HG02623 (cell line): ENCODE results near the gene ADRA2A.

Experiments used
- ATAC-seq: cut with Tn5 transposase; IDR thresholded peaks from one replicate; pipeline ENCODE4 v1.9.1; 2021; ENCODE audit warnings: moderate library complexity; ENCODE audit not compliant: unreplicated experiment

Gene ADRA2A

DNA sequence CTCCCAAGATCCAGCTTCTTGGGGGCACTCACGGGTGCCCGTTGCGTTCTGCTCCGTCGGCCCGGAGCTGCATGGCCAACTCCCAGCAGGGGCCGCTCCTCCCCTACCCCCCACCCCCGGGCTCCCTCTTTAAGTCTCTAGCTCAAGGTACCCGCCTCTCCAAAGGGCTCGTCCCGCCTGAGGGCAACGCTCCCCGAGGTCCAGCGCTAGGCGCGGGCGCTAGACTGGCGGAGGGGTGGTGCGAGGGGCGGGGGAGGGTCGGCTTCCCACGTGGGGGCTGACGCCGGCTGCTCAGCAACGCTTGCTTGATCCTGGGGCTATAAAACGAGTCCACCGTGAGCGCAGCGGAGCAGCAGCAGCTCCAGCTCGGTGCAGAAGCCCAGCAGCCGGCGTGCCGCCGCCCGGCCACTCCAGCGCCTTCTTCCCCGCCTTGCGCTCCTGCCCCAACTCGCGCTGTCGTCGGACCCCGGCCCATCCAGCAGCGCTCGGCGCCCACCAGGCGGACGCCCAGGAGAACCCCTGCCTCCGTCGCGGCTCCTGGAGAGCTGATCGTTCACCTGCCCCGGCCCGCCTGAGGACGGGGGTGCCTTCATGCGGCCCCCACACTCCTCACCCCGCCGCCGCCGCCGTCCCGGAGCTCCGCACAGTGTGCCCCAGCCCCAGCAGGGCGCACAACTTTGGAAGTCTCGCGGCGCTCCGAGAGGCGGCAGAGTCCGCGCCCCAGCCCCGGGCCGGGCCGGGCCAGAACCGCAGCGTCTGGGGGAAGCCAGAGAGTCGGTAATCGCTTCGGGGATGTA lies at the start of gene ADRA2A:
TSS of gene ADRA2A (plus strand) at position 348 of the 797 bp plus-strand sequence. CDS start 968 bp downstream, outside the sequence.
- no peak for ATAC-seq

GRCh38 chr10:111030042-111030750 lies 46.6 kb upstream of the ADRA2A start:
- peak; percentile 64 for ATAC-seq

DNA sequence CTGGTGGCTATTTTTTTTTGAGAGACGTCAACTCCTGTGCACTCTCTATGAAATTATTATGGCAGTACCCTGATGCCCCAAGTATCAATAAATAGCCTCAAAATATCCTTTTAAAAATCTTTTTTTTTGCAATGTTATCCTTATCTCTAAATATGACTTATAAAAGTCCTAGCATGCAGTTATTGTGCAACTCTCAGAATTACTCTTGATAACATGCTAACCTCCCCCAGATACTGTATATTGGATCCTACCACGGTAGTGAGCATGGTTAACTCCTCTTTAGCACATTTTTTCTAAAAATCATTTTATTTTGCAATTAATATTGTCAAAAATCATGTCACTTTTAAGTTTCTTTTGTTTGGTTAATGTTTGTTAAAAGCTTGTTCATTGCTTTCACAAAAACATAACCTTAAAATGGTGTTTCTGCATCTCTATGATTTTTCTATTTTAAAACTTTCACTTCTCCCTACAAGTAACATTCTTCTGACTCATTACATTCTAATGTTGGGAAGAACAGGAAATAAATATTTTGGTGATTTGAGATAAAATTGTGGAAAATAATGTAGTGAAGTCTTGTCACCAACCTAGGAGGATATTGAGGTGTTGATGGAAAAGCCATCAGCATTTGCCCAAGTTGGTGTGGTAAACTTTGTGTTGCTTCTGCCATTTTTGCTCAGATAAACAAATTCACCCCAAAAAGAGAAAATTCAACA lies 42.1 kb upstream of the ADRA2A start:
- no peak for ATAC-seq

- ATAC-seq: no peak
These were observed 41.3 kb upstream of the ADRA2A start for GRCh38 chr10:111035542-111035941.

- ATAC-seq: no peak
These were observed 39.0 kb upstream of the ADRA2A start for GRCh38 chr10:111037858-111038257.

DNA sequence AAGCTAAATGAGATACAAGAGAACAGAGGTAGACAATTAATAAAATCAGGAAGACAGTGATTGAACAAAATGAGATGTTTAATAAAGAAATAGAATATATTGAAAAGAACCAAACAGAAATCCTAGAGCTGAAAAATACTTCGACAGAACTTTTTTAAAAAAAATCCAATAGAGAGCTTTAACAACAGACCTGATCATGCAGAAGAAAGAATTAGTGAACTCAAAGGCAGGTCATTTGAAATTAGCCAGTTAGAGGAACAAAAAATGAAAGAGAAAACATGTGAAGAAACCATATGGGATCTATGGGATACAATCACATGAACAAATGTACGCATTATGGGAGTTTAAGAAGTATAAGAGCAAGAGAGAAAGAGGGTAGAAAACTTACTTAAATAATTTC lies 37.3 kb upstream of the ADRA2A start:
- no peak for ATAC-seq

DNA sequence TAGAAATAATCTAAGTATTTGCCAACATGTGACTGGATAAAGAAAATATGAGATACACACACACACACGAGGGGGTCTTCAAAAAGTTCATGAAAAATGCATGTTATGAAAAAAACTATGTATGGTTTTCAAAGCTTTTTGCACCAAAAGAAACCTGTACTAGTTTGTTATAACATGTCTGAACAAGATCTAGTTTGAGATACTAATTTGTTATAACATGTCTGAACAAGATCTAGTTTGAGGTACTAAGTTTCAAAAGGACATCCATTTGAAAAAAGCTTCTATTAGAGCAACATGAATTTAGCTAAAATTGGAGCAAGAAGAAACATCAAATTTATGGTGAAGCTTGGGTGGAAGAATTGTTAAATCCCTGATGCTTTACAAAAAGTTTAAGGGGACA lies 19.8 kb upstream of the ADRA2A start:
- ATAC-seq: no peak

DNA sequence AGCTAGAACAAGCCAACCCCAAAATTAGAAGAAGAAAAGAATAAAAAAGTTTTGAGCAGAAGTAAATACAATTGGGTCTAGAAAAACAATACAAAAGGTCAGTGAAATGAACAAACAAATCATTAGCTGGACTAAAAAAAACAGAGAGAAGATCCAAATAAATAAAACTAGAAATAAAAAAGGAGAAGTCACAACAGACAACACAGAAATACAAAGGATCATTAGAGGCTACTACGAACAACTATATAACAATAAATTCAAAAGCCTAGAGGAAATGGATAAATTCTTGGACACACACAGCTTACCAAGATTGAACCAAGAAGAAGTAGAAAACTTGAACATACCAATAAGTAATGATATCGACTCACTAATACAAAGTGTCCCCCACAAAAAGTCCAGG lies 13.4 kb upstream of the ADRA2A start:
- ATAC-seq: no peak

GRCh38 chr10:111072232-111072631 lies 4.6 kb upstream of the ADRA2A start:
- ATAC-seq: no peak

DNA sequence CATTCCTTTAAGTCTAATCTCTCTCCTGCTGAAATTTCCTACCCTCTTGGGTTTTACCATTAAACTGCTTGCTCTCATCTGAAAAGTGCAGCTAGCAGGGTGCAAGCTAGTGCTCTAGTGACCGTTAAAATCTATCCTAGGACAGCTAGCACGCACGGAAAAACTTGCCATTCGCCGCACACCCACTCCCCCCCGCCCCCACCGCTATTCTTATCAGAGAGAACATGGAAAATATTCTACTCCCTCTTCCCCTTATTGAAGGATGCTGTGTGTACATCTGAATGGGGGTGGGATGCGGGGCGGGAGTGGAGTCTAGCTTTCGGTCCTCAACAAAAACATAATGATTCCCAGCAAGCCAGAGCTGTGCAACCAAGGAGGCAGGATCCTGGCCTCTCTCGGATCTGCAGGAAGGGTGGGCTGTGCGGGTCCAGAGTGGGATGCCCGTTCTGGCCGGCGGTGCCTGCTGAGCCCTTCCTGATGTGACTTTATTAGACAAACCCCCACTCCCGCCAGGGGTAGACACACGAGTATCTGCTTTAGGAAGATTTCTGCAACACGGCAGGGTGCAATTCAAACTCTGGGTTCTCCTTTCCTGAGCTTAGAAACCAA lies 1.1 kb upstream of the ADRA2A start:
- ATAC-seq: peak; percentile 8

DNA sequence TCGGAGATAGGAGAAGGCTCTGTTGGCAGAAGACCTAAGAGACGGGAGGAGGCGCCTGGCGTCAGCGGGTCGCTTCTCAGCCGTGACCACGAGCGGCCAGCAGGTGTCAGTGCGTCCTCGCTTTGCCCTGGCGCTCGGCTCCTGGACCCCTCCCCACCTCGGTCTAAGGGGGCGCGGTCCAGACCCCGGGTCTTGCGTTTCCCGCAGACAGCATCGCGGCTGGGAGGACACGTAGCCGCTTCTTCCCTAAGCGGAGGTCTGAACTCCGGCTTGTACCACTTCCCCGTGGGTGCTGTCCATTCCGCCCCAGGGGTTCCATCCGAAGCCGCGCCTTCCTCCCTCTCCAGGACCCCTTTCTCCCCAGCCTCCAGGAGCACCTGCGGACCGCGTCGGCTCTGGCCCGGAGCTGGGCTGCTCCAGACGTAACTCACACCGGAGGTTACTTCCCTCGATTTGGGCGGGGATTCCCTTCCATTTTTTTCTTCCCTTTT lies 593 bp upstream of the ADRA2A start:
- peak; percentile 77 for ATAC-seq

DNA sequence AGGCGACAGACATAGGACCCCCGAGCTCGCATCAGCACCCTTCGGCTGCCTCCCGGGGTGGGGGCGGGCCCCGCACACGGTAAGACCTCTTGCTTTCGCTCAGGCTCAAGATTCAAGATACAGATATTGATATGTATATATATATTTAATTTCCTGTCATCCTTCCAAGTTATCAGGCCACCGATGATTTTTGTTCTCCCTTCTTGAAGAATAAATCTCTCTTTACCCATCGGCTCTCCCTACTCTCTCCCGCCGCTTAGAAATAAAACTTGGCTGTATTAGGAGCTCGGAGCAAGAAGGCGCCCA lies 603 bp downstream of the ADRA2A start:
- ATAC-seq: no peak

- no peak for ATAC-seq
These were observed 1.1 kb downstream of the ADRA2A start for GRCh38 chr10:111077785-111078504.

DNA sequence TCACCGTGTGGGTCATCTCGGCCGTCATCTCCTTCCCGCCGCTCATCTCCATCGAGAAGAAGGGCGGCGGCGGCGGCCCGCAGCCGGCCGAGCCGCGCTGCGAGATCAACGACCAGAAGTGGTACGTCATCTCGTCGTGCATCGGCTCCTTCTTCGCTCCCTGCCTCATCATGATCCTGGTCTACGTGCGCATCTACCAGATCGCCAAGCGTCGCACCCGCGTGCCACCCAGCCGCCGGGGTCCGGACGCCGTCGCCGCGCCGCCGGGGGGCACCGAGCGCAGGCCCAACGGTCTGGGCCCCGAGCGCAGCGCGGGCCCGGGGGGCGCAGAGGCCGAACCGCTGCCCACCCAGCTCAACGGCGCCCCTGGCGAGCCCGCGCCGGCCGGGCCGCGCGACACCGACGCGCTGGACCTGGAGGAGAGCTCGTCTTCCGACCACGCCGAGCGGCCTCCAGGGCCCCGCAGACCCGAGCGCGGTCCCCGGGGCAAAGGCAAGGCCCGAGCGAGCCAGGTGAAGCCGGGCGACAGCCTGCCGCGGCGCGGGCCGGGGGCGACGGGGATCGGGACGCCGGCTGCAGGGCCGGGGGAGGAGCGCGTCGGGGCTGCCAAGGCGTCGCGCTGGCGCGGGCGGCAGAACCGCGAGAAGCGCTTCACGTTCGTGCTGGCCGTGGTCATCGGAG lies 1.8 kb downstream of the ADRA2A start:
- ATAC-seq: no peak

DNA sequence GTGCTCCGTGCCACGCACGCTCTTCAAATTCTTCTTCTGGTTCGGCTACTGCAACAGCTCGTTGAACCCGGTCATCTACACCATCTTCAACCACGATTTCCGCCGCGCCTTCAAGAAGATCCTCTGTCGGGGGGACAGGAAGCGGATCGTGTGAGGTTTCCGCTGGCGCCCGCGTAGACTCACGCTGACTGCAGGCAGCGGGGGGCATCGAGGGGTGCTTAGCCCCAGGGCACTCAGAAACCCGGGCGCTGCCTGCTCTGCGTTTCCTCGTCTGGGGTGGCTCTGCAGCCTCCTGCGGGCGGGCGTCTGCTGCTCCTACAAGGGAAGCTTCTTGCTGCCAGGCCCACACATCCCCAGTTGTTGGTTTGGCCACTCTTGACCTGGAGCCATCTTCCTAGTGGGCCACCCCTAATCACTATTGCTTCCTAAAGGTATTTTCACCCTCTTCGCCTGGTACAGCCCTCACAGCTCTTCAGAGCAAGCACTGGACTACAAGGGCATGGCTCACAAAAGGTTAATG lies 2.5 kb downstream of the ADRA2A start:
- no peak for ATAC-seq

DNA sequence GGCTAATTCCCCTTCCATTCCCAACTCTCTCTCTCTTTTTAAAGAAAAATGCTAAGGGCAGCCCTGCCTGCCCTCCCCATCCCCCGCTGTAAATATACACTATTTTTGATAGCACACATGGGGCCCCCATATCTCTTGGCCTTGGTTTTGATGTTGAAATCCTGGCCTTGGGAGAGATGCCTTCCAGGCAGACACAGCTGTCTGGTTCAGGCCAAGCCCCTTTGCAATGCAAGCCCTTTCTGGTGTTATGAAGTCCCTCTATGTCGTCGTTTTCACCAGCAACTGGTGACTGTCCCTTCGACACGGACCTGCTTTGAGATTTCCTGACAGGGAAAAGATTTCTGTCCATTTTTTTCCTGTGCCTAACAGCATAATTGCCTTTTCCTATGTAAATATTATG lies 3.0 kb downstream of the ADRA2A start:
- no peak for ATAC-seq

DNA sequence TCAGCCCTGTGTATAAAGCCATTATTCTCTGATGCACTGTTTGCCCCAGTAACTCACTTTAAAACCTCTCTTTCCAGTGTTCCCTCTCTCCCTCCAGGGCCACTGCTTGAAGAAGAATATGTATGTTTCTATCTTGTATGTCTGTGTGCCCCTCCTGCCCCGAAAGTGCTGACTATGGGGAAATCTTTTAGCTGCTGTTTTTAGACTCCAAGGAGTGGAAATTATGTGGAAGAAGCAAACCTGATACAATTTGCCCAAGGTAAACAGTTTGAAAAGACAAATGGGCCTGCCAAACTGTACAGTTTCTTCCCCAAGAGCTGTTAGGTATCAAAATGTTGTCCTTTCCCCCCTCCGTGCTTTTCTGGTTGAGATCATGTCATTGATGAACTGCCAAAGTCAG lies 3.4 kb downstream of the ADRA2A start:
- ATAC-seq: no peak

DNA sequence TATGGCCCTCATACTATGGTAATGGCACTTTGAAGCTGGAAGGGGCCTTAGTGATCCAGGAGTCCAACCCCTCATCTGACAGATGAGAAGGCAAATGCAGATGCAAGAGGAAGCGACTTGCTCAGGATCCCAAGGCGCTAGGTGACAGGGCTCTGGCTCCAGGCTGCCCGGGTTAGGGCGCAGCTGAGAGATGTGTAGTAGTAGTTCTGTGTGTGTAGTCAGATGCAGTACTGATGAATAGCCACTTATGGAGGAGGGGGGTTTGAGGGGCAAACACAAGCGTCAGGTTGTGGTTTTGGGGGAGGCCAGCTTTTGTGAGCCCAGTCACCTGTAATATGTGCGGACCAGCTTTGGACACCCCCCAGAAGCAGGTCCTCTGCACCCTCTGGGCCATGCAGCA lies 4.8 kb downstream of the ADRA2A start:
- ATAC-seq: no peak

- ATAC-seq: no peak
These were observed 5.5 kb downstream of the ADRA2A start for GRCh38 chr10:111082102-111082975.
